K562 (cell line): ENCODE data around the gene HLA-DOA. TPM values are rescaled to one million over a fixed set of nuclear protein-coding genes. Genes with fewer than 3 reads are reported as not detected.

Experiments
- ARNT ChIP-seq, 2 experiments: fragments of 450-650 bp; IDR thresholded peaks; 2 replicates each; pipeline ENCODE4 v1.6.1; 2016; ENCODE audit warnings: mild to moderate bottlenecking in 1 of 2
- BACH1 ChIP-seq: fragments of 200-800 bp; sonication (Bioruptor generic); IDR thresholded peaks from 2 replicates; pipeline ENCODE4 v1.6.1; 2016; ENCODE audit warnings: missing genetic modification characterization, missing compliant biosample characterization
- C11orf30 ChIP-seq: fragments of 450-650 bp; IDR thresholded peaks from 2 replicates; pipeline ENCODE4 v1.6.1; 2016; ENCODE audit warnings: low read depth, mild to moderate bottlenecking
- CTCF ChIP-seq, 3 experiments: IDR thresholded peaks in 2 of 3; conservative IDR thresholded peaks in 1 of 3; 2 replicates each; pipeline ENCODE4 v1.5.1; 2011 to 2012; ENCODE audit warnings: low read length in 3 of 3, mild to moderate bottlenecking in 3 of 3, control low read depth in 2 of 3, improper control_type of control experiment in 1 of 3, inconsistent platforms in 1 of 3, low read depth in 1 of 3, mixed read lengths in 1 of 3, moderate library complexity in 1 of 3; ENCODE audit not compliant: insufficient read depth in 2 of 3
- CTCFL ChIP-seq: IDR thresholded peaks from 2 replicates; pipeline ENCODE4 v1.6.1; 2011; ENCODE audit warnings: borderline replicate concordance, low read depth, mild to moderate bottlenecking, moderate library complexity, low read length; ENCODE audit not compliant: insufficient read depth, poor library complexity, severe bottlenecking
- DIDO1 ChIP-seq: fragments of 450-650 bp; IDR thresholded peaks from 2 replicates; pipeline ENCODE4 v1.6.1; 2016; ENCODE audit warnings: low read depth, missing biosample characterization, missing genetic modification characterization
- FOXA3 ChIP-seq, 2 experiments: fragments of 450-650 bp in 1 of 2; sonication (generic) in 1 of 2; formaldehyde crosslinking; IDR thresholded peaks in 1 of 2; conservative IDR thresholded peaks in 1 of 2; 2 replicates each; pipeline versions ENCODE4 v1.4.0 to v1.8.0; 2020 to 2022; ENCODE audit warnings: mild to moderate bottlenecking in 2 of 2, missing genetic modification reagents in 1 of 2
- IRF9 ChIP-seq: fragments of 450-650 bp; IDR thresholded peaks from 2 replicates; pipeline ENCODE4 v1.6.1; 2016; ENCODE audit warnings: missing biosample characterization, missing genetic modification characterization
- MTA1 ChIP-seq: fragments of 450-650 bp; IDR thresholded peaks from 2 replicates; pipeline ENCODE4 v1.6.1; 2017; ENCODE audit warnings: borderline replicate concordance
- NCOA4 ChIP-seq: fragments of 450-650 bp; IDR thresholded peaks from 2 replicates; pipeline ENCODE4 v1.6.1; 2018; ENCODE audit warnings: mild to moderate bottlenecking; ENCODE audit not compliant: partially characterized antibody
- NR2C2 ChIP-seq, 2 experiments: fragments of 200-800 bp in 1 of 2; sonication (Bioruptor generic) in 1 of 2; sonication (generic) in 1 of 2; formaldehyde crosslinking in 1 of 2; IDR thresholded peaks; 2 replicates each; pipeline versions ENCODE4 v1.6.1 to v1.8.0; 2016 to 2022; ENCODE audit warnings: mild to moderate bottlenecking in 1 of 2, missing compliant biosample characterization in 1 of 2, missing genetic modification characterization in 1 of 2, missing genetic modification reagents in 1 of 2
- PBX2 ChIP-seq, 2 experiments: IDR thresholded peaks in 1 of 2; conservative IDR thresholded peaks in 1 of 2; 2 replicates each; pipeline ENCODE4 v1.6.1; 2016; ENCODE audit warnings: low read depth in 2 of 2, mild to moderate bottlenecking in 1 of 2, missing compliant biosample characterization in 1 of 2, missing genetic modification characterization in 1 of 2, moderate library complexity in 1 of 2
- TAF9B ChIP-seq: fragments of 450-650 bp; IDR thresholded peaks from 2 replicates; pipeline ENCODE4 v1.6.1; 2018; ENCODE audit warnings: mild to moderate bottlenecking; ENCODE audit not compliant: partially characterized antibody
- TFAP4 ChIP-seq: sonication (generic); formaldehyde crosslinking; IDR thresholded peaks from 2 replicates; pipeline ENCODE4 v1.8.0; 2022; ENCODE audit warnings: missing genetic modification reagents, mild to moderate bottlenecking, moderate library complexity, borderline replicate concordance
- ZNF707 ChIP-seq: fragments of 250-450 bp; sonication (Bioruptor Pico); conservative IDR thresholded peaks from 2 replicates; pipeline ENCODE4 v1.8.0; 2022; ENCODE audit warnings: inconsistent platforms, mild to moderate bottlenecking, moderate library complexity
- polyA plus RNA-seq, 8 experiments: library from polyadenylated mRNA; depleted of rRNA in 4 of 8; stranded (reverse) in 5 of 8; unstranded in 3 of 8; fragments of >200 nt; fragmentation: Nextera tagmentation in 2 of 8; fragmentation: Illumina TruSeq in 1 of 8; extraction: Ambion mirVana in 2 of 8; extraction: Trizol in 1 of 8; gene quantifications; 2 replicates each; pipeline versions ENCODE4 v1.2.1 to v1.2.3, GENCODE V29; 2011 to 2014; ENCODE audit warnings: inconsistent platforms in 1 of 8, missing spikeins in 1 of 8
- total RNA-seq, 7 experiments: library from RNA; depleted of rRNA in 6 of 7; stranded (reverse); fragments of >200 nt in 6 of 7; fragmentation: Illumina TruSeq in 2 of 7; extraction: Trizol in 2 of 7; gene quantifications; 2 replicates each; pipeline versions ENCODE4 v1.2.1 to v1.2.3, GENCODE V29; 2011 to 2021; ENCODE audit warnings: low replicate concordance in 1 of 7

The HLA-DOA gene
- total and polyA plus RNA-seq, 9 of the 15 experiments (the other 6 are each of a cell fraction or from before 2014, with no cell fraction given), result 0.07 TPM; not detected in 8

GRCh38 chr6:32967151-32968091, 42.0 kb downstream of the HLA-DOA start (continued):
- TF ChIP-seq ZNF707 (CRISPR knock-in tag) (no peak), ARNT (IDR thresholded peaks at IDR 0.05) (peak in 1 of 2 experiments; percentile 18; a peak in 1 of 4 replicates), NR2C2 (CRISPR knock-in tag; IDR thresholded peaks at IDR 0.05) (peak; percentile 54; the same call in 1 of the 2 replicates), NR2C2 (tag; IDR thresholded peaks at IDR 0.05) (no peak), TFAP4 (CRISPR knock-in tag) (no peak), IRF9 (tag) (no peak), C11orf30 (no peak), BACH1 (tag) (peak; percentile 86), NCOA4 (no peak), TAF9B (no peak), PBX2 (CRISPR knock-in tag; IDR thresholded peaks at IDR 0.05; ENCODE audit: low read depth) (no peak), PBX2 (tag; conservative IDR thresholded peaks at IDR 0.05; ENCODE audit: low read depth) (no peak), CTCF (IDR thresholded peaks at IDR 0.05 in 2 of 3, conservative IDR thresholded peaks at IDR 0.05 in 1 of 3; ENCODE audit: insufficient read depth in 2 of 3, low read depth in 1 of 3, low read length in 3 of 3) (peak; percentile 78 to 87 (median 87)), CTCFL (peak; percentile 52), DIDO1 (tag) (no peak), FOXA3 (CRISPR knock-in tag; conservative IDR thresholded peaks at IDR 0.05 in 1 of 2, IDR thresholded peaks at IDR 0.05 in 1 of 2) (no peak), MTA1 (no peak; the same call in 1 of the 2 replicates)
